IPS-18c (cell line): ENCODE measurements around the gene SIAH1.
"Not testable (repeated sequence)": the region's sequence is repeated elsewhere in the genome, so short reads cannot be mapped to it uniquely, and the experiment has no call there.

Source experiments
- H3K4me3 ChIP-seq: 2 replicates; pipeline ENCODE4 v1.7.0; 2013; ENCODE audit warnings: low read depth, mild to moderate bottlenecking, low read length, moderate library complexity; ENCODE audit not compliant: insufficient read depth
- H3K9me3 ChIP-seq: one replicate; pipeline ENCODE4 v1.6.1; 2013; ENCODE audit warnings: mild to moderate bottlenecking, low read length, moderate library complexity; ENCODE audit not compliant: control insufficient read depth, insufficient read depth

SIAH1 gene

GRCh38 chr16:48385253-48386150 lies at the start of gene SIAH1:
Gene SIAH1, minus strand, starts transcription at chr16:48385413. Its CDS starts 22,985 bp downstream, at chr16:48362428.
- Histone ChIP-seq H3K4me3 (peak within 1 kb of the TSS; percentile 81), H3K9me3 (peaks cover 4% of the 10 kb centered on the region)

- Histone ChIP-seq H3K4me3 (no peak overlapping the region), H3K9me3 (no peaks in the 10 kb centered on the region)
These were observed 49.6 kb upstream of the SIAH1 start for GRCh38 chr16:48434653-48435317.

- Histone ChIP-seq H3K4me3 (no peak overlapping the region), H3K9me3 (no peaks in the 10 kb centered on the region)
These were observed 48.8 kb upstream of the SIAH1 start for GRCh38 chr16:48433850-48434530.

GRCh38 chr16:48433116-48433849 lies 48.1 kb upstream of the SIAH1 start:
- no peaks in the 10 kb centered on the region for H3K9me3 ChIP-seq
- H3K4me3 ChIP-seq = no peak overlapping the region

- no peak overlapping the region for H3K4me3 ChIP-seq
- H3K9me3 ChIP-seq = no peaks in the 10 kb centered on the region
These were observed 46.9 kb upstream of the SIAH1 start for GRCh38 chr16:48432136-48432535.

GRCh38 chr16:48430890-48431289 lies 45.7 kb upstream of the SIAH1 start:
- H3K4me3 ChIP-seq = no peak overlapping the region

GRCh38 chr16:48426244-48427141 lies 41.3 kb upstream of the SIAH1 start:
- Histone ChIP-seq H3K4me3 (no peak overlapping the region), H3K9me3 (no peaks in the 10 kb centered on the region)

More at GRCh38 chr16:48430890-48431289, 45.7 kb upstream of the SIAH1 start:
- H3K9me3 ChIP-seq = no peaks in the 10 kb centered on the region

GRCh38 chr16:48422537-48422936 lies 37.3 kb upstream of the SIAH1 start:
- peaks cover 2% of the 10 kb centered on the region for H3K9me3 ChIP-seq
- H3K4me3 ChIP-seq = no peak overlapping the region

GRCh38 chr16:48421741-48422140 lies 36.5 kb upstream of the SIAH1 start:
- H3K4me3 ChIP-seq = no peak overlapping the region
- peaks cover 2% of the 10 kb centered on the region for H3K9me3 ChIP-seq

- Histone ChIP-seq H3K9me3 (peaks cover 2% of the 10 kb centered on the region), H3K4me3 (no peak overlapping the region)
These were observed 35.2 kb upstream of the SIAH1 start for GRCh38 chr16:48420437-48420836.

- not testable (repeated sequence) for H3K9me3 ChIP-seq, H3K4me3 ChIP-seq
These were observed 31.4 kb upstream of the SIAH1 start for GRCh38 chr16:48416617-48417016.

GRCh38 chr16:48413272-48413671 lies 28.1 kb upstream of the SIAH1 start:
- H3K4me3 ChIP-seq = no peak overlapping the region
- H3K9me3 ChIP-seq = no peaks in the 10 kb centered on the region

GRCh38 chr16:48409839-48410632 lies 24.8 kb upstream of the SIAH1 start:
- H3K4me3 ChIP-seq = no peak overlapping the region
- H3K9me3 ChIP-seq = no peaks in the 10 kb centered on the region

GRCh38 chr16:48408688-48409087 lies 23.5 kb upstream of the SIAH1 start:
- H3K9me3 ChIP-seq = no peaks in the 10 kb centered on the region
- no peak overlapping the region for H3K4me3 ChIP-seq

- H3K9me3 ChIP-seq = no peaks in the 10 kb centered on the region
- no peak overlapping the region for H3K4me3 ChIP-seq
These were observed 20.7 kb upstream of the SIAH1 start for GRCh38 chr16:48405907-48406306.

GRCh38 chr16:48405153-48405552 lies 19.9 kb upstream of the SIAH1 start:
- H3K9me3 ChIP-seq = no peaks in the 10 kb centered on the region
- H3K4me3 ChIP-seq = no peak overlapping the region
